Mucosa of descending colon (tissue), 3 donors: ENCODE data around the gene RASAL3. TPM values are rescaled to one million over a fixed set of nuclear protein-coding genes. Genes with fewer than 3 reads are reported as not detected.

Experiments used
- ATAC-seq: fragments of 200-7000 bp; cut with Tn5 transposase; one replicate; pipeline ENCODE4 v1.9.1; 2020; ENCODE audit warnings: mild to moderate bottlenecking, moderate library complexity
- DNase-seq, 3 donors: peaks; one replicate each; pipeline ENCODE4 v3.0.0-alpha.2; 2020
- H3K36me3 ChIP-seq: fragments of 200-600 bp; one replicate; pipeline ENCODE4 v1.8.0; 2021; ENCODE audit warnings: low read depth, mild to moderate bottlenecking
- H3K4me1 ChIP-seq: fragments of 200-600 bp; one replicate; pipeline ENCODE4 v1.8.0; 2021; ENCODE audit warnings: low read depth, mild to moderate bottlenecking
- H3K4me3 ChIP-seq: fragments of 200-600 bp; one replicate; pipeline ENCODE4 v1.8.0; 2021; ENCODE audit warnings: mild to moderate bottlenecking
- H3K9me3 ChIP-seq: fragments of 200-600 bp; one replicate; pipeline ENCODE4 v1.8.0; 2021; ENCODE audit warnings: mild to moderate bottlenecking
- CTCF ChIP-seq: fragments of 200-600 bp; IDR thresholded peaks from one replicate; pipeline ENCODE4 v1.8.0; 2022; ENCODE audit warnings: antibody characterized with exemption, mild to moderate bottlenecking
- intact Hi-C, 2 donors: fragments of 100-400 bp; cut with DNase I in 1 of 2; cut with micrococcal nuclease in 1 of 2; formaldehyde crosslinking; loops; one replicate each; pipeline versions ENCODE4 v1.11.0 to v1.11.1; 2022; cut with DNase I, micrococcal nuclease
- total RNA-seq, 3 donors: library from RNA; stranded (reverse); fragmentation: NEBNext Ultra II Directional in 2 of 3; extraction: Animal tissue kit (Norgen Biotek cat#: 25700) in 2 of 3; gene quantifications; one replicate each; pipeline versions ENCODE4 v1.2.1 to v1.2.4, GENCODE V29; 2021 to 2023
- donor health status: DM: no; HTN: no; CAD: no; lungs with moderate emphysema.
- donor health status: DM: no; HTN: no; CAD: no.
- donor health status: DM: no; HTN: yes; CAD: no.

The RASAL3 gene
- total RNA-seq, 3 donors from 2014 or later = 4.0 to 5.2 (median 5.1) TPM

DNA sequence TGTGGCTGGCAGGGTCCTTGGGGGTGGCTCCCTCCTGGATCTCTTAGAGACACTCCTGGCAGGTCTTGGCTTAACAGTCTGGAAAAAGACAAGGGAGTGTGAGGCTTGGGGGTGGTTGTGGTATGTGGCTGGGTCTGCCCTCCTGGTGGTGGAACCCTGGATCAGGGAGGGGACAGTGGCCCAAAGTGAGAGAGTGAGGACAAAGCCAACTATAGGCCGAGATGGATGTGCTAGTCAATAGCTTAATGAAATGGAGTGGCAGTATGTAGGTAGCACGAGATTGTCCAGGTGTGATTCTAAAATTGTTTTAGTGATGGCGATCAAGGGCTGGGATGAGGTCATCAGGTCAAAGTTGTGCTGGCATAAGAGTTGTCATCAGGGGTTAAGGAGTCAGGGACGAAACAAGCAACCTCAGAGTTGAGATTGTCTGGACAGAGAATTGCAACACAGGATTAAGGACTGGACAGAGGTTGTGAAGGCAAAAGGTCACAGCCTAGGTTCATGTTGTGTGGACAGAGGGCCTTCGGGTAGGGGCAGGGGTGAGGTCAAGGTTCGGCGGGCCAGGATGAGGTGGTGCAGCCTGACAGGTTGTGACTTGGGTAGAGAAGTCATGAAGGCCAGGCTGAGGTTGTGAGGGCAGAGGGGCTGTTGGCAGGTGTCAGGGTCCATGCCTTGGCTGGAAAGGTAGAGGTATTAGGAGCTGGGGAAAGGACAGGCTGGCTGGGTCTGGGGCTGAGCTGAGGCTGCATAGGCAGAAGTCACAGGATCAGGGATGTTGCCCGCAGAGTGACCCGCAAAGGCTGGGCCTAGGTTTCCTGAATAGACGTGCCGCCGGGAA lies 4.5 kb upstream of the RASAL3 start:
- H3K4me1 ChIP-seq = no peaks in the 10 kb centered on the region
- intact Hi-C loops = no loop called here
- TF ChIP-seq CTCF = no peak
- no peaks in the 10 kb centered on the region for H3K36me3 ChIP-seq
- DNase-seq (no peak), ATAC-seq (no peak)
- H3K4me3 ChIP-seq = no peak overlapping the region
- no peaks in the 10 kb centered on the region for H3K9me3 ChIP-seq

DNA sequence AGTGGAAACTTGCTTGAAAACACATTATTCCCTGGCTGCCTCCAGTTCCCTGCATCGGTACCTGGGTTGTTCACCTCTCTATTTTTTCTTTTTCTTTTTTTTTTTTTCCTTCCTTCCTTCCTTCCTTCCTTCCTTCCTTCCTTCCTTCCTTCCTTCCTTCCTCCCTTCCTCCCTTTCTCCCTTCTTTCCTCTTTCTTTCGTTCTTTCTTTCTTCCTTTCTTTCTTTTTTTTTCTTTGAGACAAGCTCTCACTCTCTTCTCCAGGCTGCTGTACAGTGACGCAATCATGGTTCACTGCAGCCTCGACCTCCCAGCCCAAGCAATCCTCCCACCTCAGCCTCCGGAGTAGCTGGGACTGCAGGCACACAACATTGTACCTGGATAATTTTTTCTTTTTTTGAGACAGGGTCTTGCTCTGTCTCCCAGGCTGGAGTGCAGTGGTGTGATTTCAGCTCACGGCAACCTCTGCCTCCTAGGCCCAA lies 3.4 kb upstream of the RASAL3 start:
- no peaks in the 10 kb centered on the region for H3K36me3 ChIP-seq
- H3K4me1 ChIP-seq = no peaks in the 10 kb centered on the region
- intact Hi-C loops = no loop called here
- ATAC-seq (no peak), DNase-seq (no peak)
- no peaks in the 10 kb centered on the region for H3K9me3 ChIP-seq
- H3K4me3 ChIP-seq = no peak overlapping the region
- no peak for TF ChIP-seq CTCF

DNA sequence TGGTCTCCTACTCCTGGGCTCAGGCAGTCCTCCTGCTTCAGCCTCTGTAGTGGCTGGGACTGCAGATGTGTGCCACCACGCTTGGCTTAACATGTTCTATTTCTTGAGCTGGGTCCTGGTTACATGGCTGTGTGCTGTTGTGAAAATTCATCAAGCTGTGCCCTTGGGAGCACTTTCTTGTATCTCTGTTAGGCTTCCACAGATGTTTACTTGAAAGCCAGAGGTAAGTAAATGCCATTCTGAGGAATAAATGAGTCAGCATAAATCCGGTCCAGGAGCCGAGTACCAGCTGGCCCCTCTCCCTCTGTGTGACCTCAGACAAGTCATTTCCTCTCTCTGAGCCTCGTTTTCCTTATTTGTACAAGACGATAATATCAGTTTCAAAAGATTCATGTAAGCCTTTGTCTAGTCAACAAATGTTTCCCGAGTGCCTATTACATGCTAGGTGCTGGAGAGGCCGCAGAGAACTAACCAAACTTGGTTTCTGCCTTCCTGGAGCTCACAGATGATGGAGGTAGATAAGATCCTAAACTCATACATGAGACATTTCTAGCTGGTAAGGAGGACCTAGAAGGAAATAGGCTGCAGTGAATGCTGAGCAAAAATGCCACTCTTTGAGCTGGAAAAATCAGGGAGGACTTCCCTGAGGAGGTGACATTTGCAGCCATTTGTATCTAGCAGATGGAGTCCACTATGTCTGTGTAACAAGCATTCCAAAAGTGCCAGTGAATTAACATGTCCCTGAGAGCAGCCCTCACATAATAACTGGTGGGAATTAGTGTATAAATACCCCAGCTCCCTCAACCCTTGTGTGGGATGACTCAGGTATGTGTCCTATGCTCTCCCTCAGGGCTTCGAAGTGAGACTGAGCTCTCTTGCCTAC lies 2.7 kb upstream of the RASAL3 start:
- H3K4me3 ChIP-seq = no peak overlapping the region
- intact Hi-C loops = no loop called here
- no peaks in the 10 kb centered on the region for H3K4me1 ChIP-seq
- ATAC-seq (peak; percentile 55), DNase-seq (no peak)
- TF ChIP-seq CTCF = no peak
- no peaks in the 10 kb centered on the region for H3K36me3 ChIP-seq
- no peaks in the 10 kb centered on the region for H3K9me3 ChIP-seq

DNA sequence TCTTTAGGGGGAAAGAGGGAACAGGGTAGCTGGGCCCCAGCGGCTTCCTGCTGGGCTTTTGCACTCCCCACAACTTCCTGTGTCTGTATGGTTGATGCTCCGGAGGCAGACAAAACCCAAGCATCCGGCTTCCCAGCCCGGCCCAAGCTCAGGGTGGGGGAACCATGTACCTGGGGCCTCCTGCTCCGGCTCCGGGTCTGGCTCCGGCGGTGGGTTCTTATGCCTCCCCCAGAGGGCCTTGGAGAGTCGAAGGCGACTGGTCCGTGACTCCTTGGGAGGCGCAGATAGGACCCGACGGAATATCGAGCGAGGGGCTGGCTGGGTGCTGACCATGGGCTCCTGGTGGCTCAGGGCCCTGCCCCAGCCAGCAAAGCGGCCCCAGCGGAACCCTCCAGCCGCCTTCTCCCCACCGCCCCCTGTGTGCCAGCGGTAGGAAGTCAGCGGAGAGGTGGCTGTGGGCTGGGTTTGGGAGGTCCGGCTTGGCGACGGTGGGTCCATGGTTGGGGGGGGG lies 428 bp downstream of the RASAL3 start:
- H3K36me3 ChIP-seq = no peaks in the 10 kb centered on the region
- ATAC-seq (peak; percentile 88), DNase-seq (peak; percentile 48 to 85 (median 66))
- intact Hi-C loops = no loop called here
- H3K4me1 ChIP-seq = no peaks in the 10 kb centered on the region
- H3K9me3 ChIP-seq = no peaks in the 10 kb centered on the region
- no peak for TF ChIP-seq CTCF
- peak overlapping the region; percentile 6 for H3K4me3 ChIP-seq

GRCh38 chr19:15461694-15462093 lies 2.6 kb downstream of the RASAL3 start:
- ATAC-seq (no peak), DNase-seq (no peak)
- Histone ChIP-seq H3K9me3 (no peaks in the 10 kb centered on the region), H3K4me3 (no peak overlapping the region), H3K36me3 (no peaks in the 10 kb centered on the region), H3K4me1 (peaks cover 12% of the 10 kb centered on the region)
- intact Hi-C loops = no loop called here
- no peak for TF ChIP-seq CTCF
